Measurements from ENCODE around the gene VAMP2. TPM values are rescaled to one million over a fixed set of nuclear protein-coding genes. Genes with fewer than 3 reads are reported as not detected.

Gene VAMP2
- total and polyA plus RNA-seq, 9 of the 15 experiments (the other 6 are each of a cell fraction or from before 2014, with no cell fraction given) = 2.3 to 31.8 (median 6.0) TPM

GRCh38 chr17:8173056-8173870 lies 10.5 kb upstream of the VAMP2 start (continued):
- peak; percentile 95 for TF ChIP-seq LCOR (CRISPR knock-in tag; IDR thresholded peaks at IDR 0.05)
- TF ChIP-seq U2AF2 (optimal IDR thresholded peaks at IDR 0.05; ENCODE audit: low read depth, low read length) = no peak
- TF ChIP-seq C11orf30 (IDR thresholded peaks at IDR 0.05; ENCODE audit: low read depth) = peak; percentile 91
- peak; percentile 88 to 98 for TF ChIP-seq AFF1 (IDR thresholded peaks at IDR 0.05; ENCODE audit: low read depth in 1 of 2, partially characterized antibody in 2 of 2)
- no peak for TF ChIP-seq ZNF124 (CRISPR knock-in tag; IDR thresholded peaks at IDR 0.05)
- TF ChIP-seq ZNF707 (CRISPR knock-in tag; conservative IDR thresholded peaks at IDR 0.05) = no peak
- peak; percentile 85 for TF ChIP-seq PYGO2 (tag; IDR thresholded peaks at IDR 0.05)
- 0 out of 2 replicates have a peak, but pooled peaks have one; percentile 30 for TF ChIP-seq ZNF134 (CRISPR knock-in tag; conservative IDR thresholded peaks at IDR 0.05)
- no peak for TF ChIP-seq RBM14 (IDR thresholded peaks at IDR 0.05; ENCODE audit: borderline replicate concordance, insufficient read depth, low read depth, low read length)
- peak; percentile 83; the same call in 1 of the 2 replicates for TF ChIP-seq ELK3 (CRISPR knock-in tag; IDR thresholded peaks at IDR 0.05)
- TF ChIP-seq CBX1 (IDR thresholded peaks at IDR 0.05; ENCODE audit: low read depth) = peak; percentile 100
- TF ChIP-seq ZNF699 (CRISPR knock-in tag; IDR thresholded peaks at IDR 0.05; ENCODE audit: insufficient replicate concordance) = no peak
- TF ChIP-seq RB1 (IDR thresholded peaks at IDR 0.05; ENCODE audit: low read depth) = peak; percentile 78
- peak; percentile 99 for TF ChIP-seq CHCHD3 (CRISPR knock-in tag; IDR thresholded peaks at IDR 0.05)
- TF ChIP-seq ZNF140 (CRISPR knock-in tag; IDR thresholded peaks at IDR 0.05) = no peak
- TF ChIP-seq NR4A1 (CRISPR knock-in tag; IDR thresholded peaks at IDR 0.05) = no peak
- peak; percentile 56; the same call in 1 of the 2 replicates for TF ChIP-seq NR4A1 (tag; IDR thresholded peaks at IDR 0.05)
- no peak for TF ChIP-seq KDM2B (CRISPR knock-in tag; IDR thresholded peaks at IDR 0.05)
- TF ChIP-seq ZFP36 (IDR thresholded peaks at IDR 0.05; ENCODE audit: low read depth, low read length, partially characterized antibody) = peak; percentile 38
- TF ChIP-seq CREB3L1 (IDR thresholded peaks at IDR 0.05; ENCODE audit: borderline replicate concordance, low read depth) = peak; percentile 55; the same call in 1 of the 2 replicates
- no peak for TF ChIP-seq ELK1 (CRISPR knock-in tag; IDR thresholded peaks at IDR 0.05)
